Measurements from ENCODE around the gene TRIM32. TPM values are rescaled to one million over a fixed set of nuclear protein-coding genes. Genes with fewer than 3 reads are reported as not detected.

Gene TRIM32
- total RNA-seq, 2 experiments from 2014 or later, result 4.4 to 5.8 TPM

GRCh38 chr9:116726602-116727001 lies 39.5 kb downstream of the TRIM32 start:
- no peaks in the 10 kb centered on the region for H3K4me1 ChIP-seq (ENCODE audit: insufficient read depth, low read length)
- Mint-ChIP-seq H3K4me3 (no peak overlapping the region), H3K36me3 (ENCODE audit: low read depth) (no peaks in the 10 kb centered on the region), H3K9me3 (no peaks in the 10 kb centered on the region), H3K4me1 (ENCODE audit: low read depth) (no peaks in the 10 kb centered on the region), H3K27ac (no peak overlapping the region), H3K27me3 (peaks cover 28% of the 10 kb centered on the region)
- POLR2A ChIA-PET, result no interaction called here
- intact Hi-C loops (cut with DNase I, micrococcal nuclease), result no loop called here
- no peak for ATAC-seq (ENCODE audit: poor library complexity)
- TF ChIP-seq, protein P1, sequence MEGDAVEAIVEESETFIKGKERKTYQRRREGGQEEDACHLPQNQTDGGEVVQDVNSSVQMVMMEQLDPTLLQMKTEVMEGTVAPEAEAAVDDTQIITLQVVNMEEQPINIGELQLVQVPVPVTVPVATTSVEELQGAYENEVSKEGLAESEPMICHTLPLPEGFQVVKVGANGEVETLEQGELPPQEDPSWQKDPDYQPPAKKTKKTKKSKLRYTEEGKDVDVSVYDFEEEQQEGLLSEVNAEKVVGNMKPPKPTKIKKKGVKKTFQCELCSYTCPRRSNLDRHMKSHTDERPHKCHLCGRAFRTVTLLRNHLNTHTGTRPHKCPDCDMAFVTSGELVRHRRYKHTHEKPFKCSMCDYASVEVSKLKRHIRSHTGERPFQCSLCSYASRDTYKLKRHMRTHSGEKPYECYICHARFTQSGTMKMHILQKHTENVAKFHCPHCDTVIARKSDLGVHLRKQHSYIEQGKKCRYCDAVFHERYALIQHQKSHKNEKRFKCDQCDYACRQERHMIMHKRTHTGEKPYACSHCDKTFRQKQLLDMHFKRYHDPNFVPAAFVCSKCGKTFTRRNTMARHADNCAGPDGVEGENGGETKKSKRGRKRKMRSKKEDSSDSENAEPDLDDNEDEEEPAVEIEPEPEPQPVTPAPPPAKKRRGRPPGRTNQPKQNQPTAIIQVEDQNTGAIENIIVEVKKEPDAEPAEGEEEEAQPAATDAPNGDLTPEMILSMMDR (IDR thresholded peaks at IDR 0.05), result no peak
- no peaks in the 10 kb centered on the region for H3K36me3 ChIP-seq (ENCODE audit: insufficient read depth, low read length)
- no peak overlapping the region for H3K4me3 ChIP-seq (ENCODE audit: low read length)
- no peak for DNase-seq
- no peaks in the 10 kb centered on the region for H3K9me3 ChIP-seq (ENCODE audit: control insufficient read depth in 1 of 2, insufficient read depth in 1 of 2, low read length in 2 of 2)
- CTCF ChIA-PET, result no interaction called here
- no peaks in the 10 kb centered on the region for H3K27me3 ChIP-seq (ENCODE audit: control insufficient read depth in 1 of 2, insufficient read depth in 2 of 2, low read length in 2 of 2)
- no peak overlapping the region for H3K27ac ChIP-seq (ENCODE audit: low read depth in 1 of 2, low read length in 2 of 2)

GRCh38 chr9:116733010-116733641 lies 46.0 kb downstream of the TRIM32 start:
- no peak for DNase-seq
- intact Hi-C loops (cut with DNase I, micrococcal nuclease), result no loop called here
- no peak overlapping the region for H3K4me3 ChIP-seq (ENCODE audit: low read length)
- no peaks in the 10 kb centered on the region for H3K27me3 ChIP-seq (ENCODE audit: control insufficient read depth in 1 of 2, insufficient read depth in 2 of 2, low read length in 2 of 2)
- H3K4me1 ChIP-seq (ENCODE audit: insufficient read depth, low read length), result peaks cover 4% of the 10 kb centered on the region
- Mint-ChIP-seq H3K27ac (no peak overlapping the region), H3K9me3 (no peaks in the 10 kb centered on the region), H3K4me1 (ENCODE audit: low read depth) (no peaks in the 10 kb centered on the region), H3K4me3 (no peak overlapping the region), H3K36me3 (ENCODE audit: low read depth) (no peaks in the 10 kb centered on the region), H3K27me3 (peaks cover 54% of the 10 kb centered on the region)
- TF ChIP-seq, protein P1 (IDR thresholded peaks at IDR 0.05), result no peak
- no peaks in the 10 kb centered on the region for H3K9me3 ChIP-seq (ENCODE audit: control insufficient read depth in 1 of 2, insufficient read depth in 1 of 2, low read length in 2 of 2)
- ATAC-seq (ENCODE audit: poor library complexity), result no peak
- no peaks in the 10 kb centered on the region for H3K36me3 ChIP-seq (ENCODE audit: insufficient read depth, low read length)
- ChIA-PET CTCF (no interaction called here), POLR2A (no interaction called here)
- no peak overlapping the region for H3K27ac ChIP-seq (ENCODE audit: low read depth in 1 of 2, low read length in 2 of 2)

DNA sequence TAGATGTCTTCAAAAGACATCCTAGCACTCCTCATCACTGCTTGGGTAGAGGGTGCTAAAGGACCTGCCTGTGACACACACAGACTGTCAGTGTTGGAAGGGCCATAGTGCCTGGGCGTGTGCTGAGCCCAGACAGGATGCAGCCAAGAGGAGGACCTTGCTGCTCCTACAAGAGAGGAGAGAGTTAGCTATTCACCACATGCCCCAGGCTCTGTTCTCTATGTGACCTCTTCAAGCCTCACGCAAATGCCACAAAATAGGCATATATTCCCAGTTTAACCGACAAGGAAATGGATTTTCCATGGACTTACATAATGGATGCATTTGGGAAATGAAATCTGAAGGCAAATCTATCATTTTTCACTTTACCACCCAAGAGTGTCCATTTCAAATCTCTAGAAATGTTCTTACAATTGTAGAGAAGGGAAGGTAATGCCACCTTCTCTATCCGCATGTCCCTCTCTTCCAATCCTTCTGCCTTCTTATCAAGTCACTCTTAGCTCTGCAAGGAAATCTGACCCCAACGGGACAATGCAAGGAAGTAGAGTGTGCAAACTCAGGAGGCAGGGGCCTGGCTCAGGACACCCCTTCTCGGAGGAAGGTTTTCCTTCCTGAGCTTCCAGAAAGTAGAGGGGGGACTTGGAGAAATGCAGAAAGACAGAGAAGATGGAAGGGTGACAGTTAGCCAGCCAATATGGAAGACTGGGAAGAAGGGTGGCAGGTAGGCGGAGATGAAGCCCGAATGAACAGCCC lies 49.5 kb downstream of the TRIM32 start:
- ChIA-PET POLR2A (no interaction called here), CTCF (interaction anchor here (0.7 to 1.1 kb wide), 3 partner anchors 12 to 50 kb away, joined by 3 to 4 read pairs (median 3); partner anchors contain the start of gene TRIM32)
- intact Hi-C loops (cut with DNase I, micrococcal nuclease), result no loop called here

More for the DNA sequence above, 49.5 kb downstream of the TRIM32 start:
- Histone ChIP-seq H3K27ac (ENCODE audit: low read depth in 1 of 2, low read length in 2 of 2) (no peak overlapping the region), H3K36me3 (ENCODE audit: insufficient read depth, low read length) (no peaks in the 10 kb centered on the region), H3K27me3 (ENCODE audit: control insufficient read depth in 1 of 2, insufficient read depth in 2 of 2, low read length in 2 of 2) (no peaks in the 10 kb centered on the region), H3K9me3 (ENCODE audit: control insufficient read depth in 1 of 2, insufficient read depth in 1 of 2, low read length in 2 of 2) (no peaks in the 10 kb centered on the region), H3K4me3 (ENCODE audit: low read length) (no peak overlapping the region), H3K4me1 (ENCODE audit: insufficient read depth, low read length) (peaks cover 4% of the 10 kb centered on the region)
- TF ChIP-seq, protein P1 (IDR thresholded peaks at IDR 0.05), result no peak
- ATAC-seq (ENCODE audit: poor library complexity), result no peak
- no peaks in the 10 kb centered on the region for H3K36me3 Mint-ChIP-seq (ENCODE audit: low read depth)
- H3K27me3 Mint-ChIP-seq, result peaks cover 31% of the 10 kb centered on the region
- no peak for DNase-seq
- no peaks in the 10 kb centered on the region for H3K4me1 Mint-ChIP-seq (ENCODE audit: low read depth)
- H3K4me3 Mint-ChIP-seq, result no peak overlapping the region
- H3K9me3 Mint-ChIP-seq, result no peaks in the 10 kb centered on the region
- H3K27ac Mint-ChIP-seq, result no peak overlapping the region

All from CD4-positive, alpha-beta T cell (primary cell).